NCI-H748 treated with DMSO at 0.1 percent for 48 hours (cell line): ENCODE data around the gene TSSK6.

Experiments used
- DNase-seq: peaks from one replicate; lab custom pipeline; 2025; lab: John Stamatoyannopoulos, UW

The TSSK6 gene

GRCh38 chr19:19544954-19545591 lies 29.7 kb upstream of the TSSK6 start:
- no peak for DNase-seq

- DNase-seq, result no peak
Measured at GRCh38 chr19:19544257-19544953, 29.1 kb upstream of the TSSK6 start.

- DNase-seq, result no peak
Measured at GRCh38 chr19:19543640-19544039, 28.3 kb upstream of the TSSK6 start.

GRCh38 chr19:19543101-19543500 lies 27.8 kb upstream of the TSSK6 start:
- DNase-seq, result no peak

- DNase-seq, result no peak
Measured at GRCh38 chr19:19542507-19542906, 27.2 kb upstream of the TSSK6 start.

- no peak for DNase-seq
Measured at GRCh38 chr19:19541616-19542015, 26.3 kb upstream of the TSSK6 start.

- no peak for DNase-seq
Measured at GRCh38 chr19:19540715-19541515, 25.6 kb upstream of the TSSK6 start.

GRCh38 chr19:19540064-19540714 lies 24.8 kb upstream of the TSSK6 start:
- no peak for DNase-seq

- DNase-seq, result no peak
Measured at GRCh38 chr19:19539698-19540063, 24.3 kb upstream of the TSSK6 start.

- no peak for DNase-seq
Measured at GRCh38 chr19:19538785-19539166, 23.4 kb upstream of the TSSK6 start.

- DNase-seq, result peak; percentile 17
Measured at GRCh38 chr19:19538061-19538784, 22.9 kb upstream of the TSSK6 start, which contains the start of gene CILP2. CILP2 (plus strand) TSS chr19:19538265; CDS start chr19:19538350, 85 bp downstream.

- no peak for DNase-seq
Measured at GRCh38 chr19:19537075-19538048, 22.0 kb upstream of the TSSK6 start.

- DNase-seq, result no peak
Measured at GRCh38 chr19:19535311-19536191, 20.2 kb upstream of the TSSK6 start.

GRCh38 chr19:19534556-19535265 lies 19.4 kb upstream of the TSSK6 start:
- no peak for DNase-seq

- DNase-seq, result no peak
Measured at GRCh38 chr19:19533841-19534240, 18.5 kb upstream of the TSSK6 start.

- no peak for DNase-seq
Measured at GRCh38 chr19:19532806-19533701, 17.7 kb upstream of the TSSK6 start.

- peak; percentile 20 for DNase-seq
Measured at GRCh38 chr19:19531951-19532805, 16.8 kb upstream of the TSSK6 start.
